WI38 (cell line): Measurements from ENCODE around the gene SHC1.
A peak's percentile ranks its signal among the peaks of the same experiment; 100 is the strongest.

Source experiments
- H3K4me3 ChIP-seq: 2 replicates; pipeline ENCODE4 v1.5.1; 2011; ENCODE audit warnings: low read depth, mild to moderate bottlenecking, control low read depth, low read length
- CTCF ChIP-seq: IDR thresholded peaks from 2 replicates; pipeline ENCODE4 v1.5.1; 2012; ENCODE audit warnings: low read depth, mild to moderate bottlenecking, control low read depth, low read length

SHC1 gene

GRCh38 chr1:154961207-154962155 is 9.1 kb downstream of the SHC1 start, which contains the start of gene PYGO2:
PYGO2 (minus strand) TSS chr1:154961782; CDS start chr1:154961576, 206 bp downstream.
- TF ChIP-seq CTCF, result peak; percentile 29; the same call in 1 of the 2 replicates
- H3K4me3 ChIP-seq, result peak within 1 kb of the TSS; percentile 75

GRCh38 chr1:154960446-154961136 is 10.0 kb downstream of the SHC1 start:
- H3K4me3 ChIP-seq, result peak overlapping the region; percentile 75

GRCh38 chr1:154959426-154959780 is 11.1 kb downstream of the SHC1 start:
- TF ChIP-seq CTCF, result no peak
- no peak overlapping the region for H3K4me3 ChIP-seq

More at GRCh38 chr1:154960446-154961136, 10.0 kb downstream of the SHC1 start:
- no peak for TF ChIP-seq CTCF

- TF ChIP-seq CTCF, result no peak
- no peak overlapping the region for H3K4me3 ChIP-seq
Measured at GRCh38 chr1:154958681-154959425, 11.7 kb downstream of the SHC1 start.

- TF ChIP-seq CTCF, result no peak
- H3K4me3 ChIP-seq, result no peak overlapping the region
Measured at GRCh38 chr1:154958036-154958435, 12.5 kb downstream of the SHC1 start.

- no peak overlapping the region for H3K4me3 ChIP-seq
- no peak for TF ChIP-seq CTCF
Measured at GRCh38 chr1:154957091-154957657, 13.4 kb downstream of the SHC1 start.
